Measurements from ENCODE around the gene CDH6.
"Not testable (repeated sequence)": the region's sequence is repeated elsewhere in the genome, so short reads cannot be mapped to it uniquely, and the experiment has no call there.

CDH6 gene

GRCh38 chr5:31334061-31334860 lies 140.8 kb downstream of the CDH6 start:
- DNase-seq = no peak

DNA sequence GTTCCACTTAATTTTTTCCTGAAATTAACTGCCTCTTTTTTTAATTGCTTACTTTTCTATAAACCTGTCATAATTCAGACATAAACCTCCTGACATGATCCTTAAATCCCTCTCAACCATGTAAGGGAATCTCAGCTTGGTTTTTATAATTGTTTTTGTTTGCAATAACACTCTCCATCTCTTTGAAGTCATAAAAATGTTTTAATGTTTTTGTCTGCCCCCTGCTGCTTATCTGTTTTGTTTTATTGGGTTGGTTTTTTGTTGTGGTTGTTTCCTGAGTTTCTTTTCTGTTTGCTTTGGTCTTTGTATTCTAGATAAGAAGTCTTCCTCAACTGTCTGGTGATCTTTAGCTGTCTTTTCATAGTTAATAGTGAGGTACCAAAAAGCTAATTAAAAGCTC lies 142.0 kb downstream of the CDH6 start:
- no peak for DNase-seq

- DNase-seq = no peak
Observed at GRCh38 chr5:31343946-31344345, 150.5 kb downstream of the CDH6 start.

DNA sequence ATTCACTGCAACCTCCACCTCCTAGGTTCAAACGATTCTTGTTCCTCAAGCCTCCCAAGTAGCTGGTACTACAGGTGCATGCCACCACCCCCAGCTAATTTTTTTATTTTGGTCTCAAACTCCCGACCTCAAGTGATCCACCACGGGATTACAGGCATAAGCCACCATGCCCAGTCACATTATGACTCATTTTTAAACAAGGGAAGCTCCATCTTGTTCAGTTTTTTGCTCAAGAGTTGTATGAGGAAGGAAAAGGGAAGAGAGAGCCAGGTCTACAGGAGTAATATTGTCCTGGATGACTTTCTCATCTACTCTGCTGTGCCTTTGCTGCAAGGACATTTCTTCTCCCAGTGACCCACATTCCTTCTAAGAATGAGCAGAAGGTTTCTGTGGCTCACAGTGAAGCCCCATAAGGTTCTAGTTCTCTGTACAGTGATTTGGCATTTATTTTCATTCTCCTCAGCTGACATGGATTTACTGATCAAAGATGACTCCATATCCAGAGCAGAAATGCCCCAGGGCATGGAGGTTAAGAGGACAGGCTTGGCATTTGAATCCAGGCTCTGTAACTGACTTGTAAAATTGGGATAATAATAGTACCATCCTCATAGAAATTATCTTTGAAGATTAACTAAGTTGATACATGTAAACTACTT lies 153.5 kb downstream of the CDH6 start:
- no peak for DNase-seq

DNA sequence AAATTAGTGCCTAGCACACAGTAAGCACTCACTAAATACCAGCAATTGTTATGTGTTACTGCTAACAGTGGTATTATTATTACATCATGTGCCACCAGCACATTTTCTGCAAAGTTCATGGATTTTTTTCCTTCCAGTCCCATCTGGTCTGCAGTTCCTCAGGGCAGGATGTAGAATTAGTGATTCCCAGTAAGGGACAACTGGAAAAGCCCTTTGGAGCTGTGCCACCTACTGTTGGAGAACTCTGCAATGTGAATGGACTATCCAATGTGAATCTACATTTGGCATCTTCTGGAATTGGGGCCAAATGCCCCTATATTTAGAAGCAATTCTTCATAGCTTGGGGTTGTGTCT lies 154.0 kb downstream of the CDH6 start:
- DNase-seq = no peak

GRCh38 chr5:31350395-31350794 lies 156.9 kb downstream of the CDH6 start:
- no peak for DNase-seq

- no peak for DNase-seq
Observed at GRCh38 chr5:31355337-31355736, 161.9 kb downstream of the CDH6 start.

GRCh38 chr5:31357038-31357437 lies 163.6 kb downstream of the CDH6 start:
- DNase-seq = no peak

- DNase-seq = no peak
Observed at GRCh38 chr5:31359839-31360238, 166.4 kb downstream of the CDH6 start.

- no peak for DNase-seq
Observed at GRCh38 chr5:31361234-31361633, 167.7 kb downstream of the CDH6 start.

DNA sequence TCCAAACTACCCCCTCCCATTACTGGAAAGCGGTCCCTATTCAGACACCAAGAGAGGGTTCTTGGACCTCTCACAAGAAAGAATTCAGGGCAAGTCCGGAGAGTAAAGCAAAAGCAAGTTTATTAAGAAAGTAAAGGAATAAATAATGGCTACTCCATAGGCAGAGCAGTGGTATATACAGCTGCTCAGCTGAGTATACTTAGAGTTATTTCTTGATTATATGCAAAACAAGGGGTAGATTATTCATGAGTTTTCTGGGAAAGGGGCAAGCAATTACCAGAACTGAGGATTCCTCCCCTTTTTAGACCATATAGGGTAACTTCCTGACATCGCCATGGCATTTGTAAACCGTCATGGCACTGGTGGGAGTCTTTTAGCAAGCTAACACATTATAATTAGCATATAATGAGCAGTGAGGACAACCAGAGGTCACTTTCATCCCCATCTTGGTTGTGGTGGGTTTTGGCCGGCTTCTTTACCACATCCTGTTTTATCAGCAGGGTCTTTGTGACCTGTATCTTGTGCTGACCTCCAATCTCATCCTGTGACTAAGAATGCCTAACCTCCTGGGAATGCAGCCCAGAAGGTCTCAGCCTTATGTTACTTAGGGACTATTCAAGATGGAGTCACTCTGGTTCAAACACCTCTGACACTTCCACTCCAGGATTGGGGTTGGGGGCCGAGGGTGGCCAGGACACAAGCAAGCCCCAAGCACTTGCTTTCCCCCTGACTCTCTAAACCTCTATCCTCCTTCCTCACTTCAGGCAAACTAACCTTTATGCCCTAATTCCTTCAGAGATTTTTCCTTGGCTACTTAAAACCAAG lies 168.4 kb downstream of the CDH6 start:
- not testable (repeated sequence) for DNase-seq

DNA sequence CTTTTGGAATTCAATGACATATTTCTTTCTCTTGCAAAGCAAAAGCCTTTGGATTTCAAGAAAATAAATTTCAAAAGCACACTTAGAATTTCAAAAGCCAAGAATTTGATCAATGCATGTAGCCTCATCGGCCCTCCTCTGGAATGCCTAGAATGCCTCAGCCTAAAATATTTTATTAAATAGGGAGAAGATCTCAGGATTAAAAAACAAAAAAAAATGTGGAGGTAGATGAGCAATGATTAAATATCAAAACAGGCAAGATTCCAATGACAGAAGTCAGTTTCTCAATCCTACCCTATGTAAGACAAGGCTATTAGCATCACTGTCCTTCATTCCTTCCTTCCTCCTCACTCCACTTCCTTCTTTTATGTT lies 169.0 kb downstream of the CDH6 start:
- no peak for DNase-seq

DNA sequence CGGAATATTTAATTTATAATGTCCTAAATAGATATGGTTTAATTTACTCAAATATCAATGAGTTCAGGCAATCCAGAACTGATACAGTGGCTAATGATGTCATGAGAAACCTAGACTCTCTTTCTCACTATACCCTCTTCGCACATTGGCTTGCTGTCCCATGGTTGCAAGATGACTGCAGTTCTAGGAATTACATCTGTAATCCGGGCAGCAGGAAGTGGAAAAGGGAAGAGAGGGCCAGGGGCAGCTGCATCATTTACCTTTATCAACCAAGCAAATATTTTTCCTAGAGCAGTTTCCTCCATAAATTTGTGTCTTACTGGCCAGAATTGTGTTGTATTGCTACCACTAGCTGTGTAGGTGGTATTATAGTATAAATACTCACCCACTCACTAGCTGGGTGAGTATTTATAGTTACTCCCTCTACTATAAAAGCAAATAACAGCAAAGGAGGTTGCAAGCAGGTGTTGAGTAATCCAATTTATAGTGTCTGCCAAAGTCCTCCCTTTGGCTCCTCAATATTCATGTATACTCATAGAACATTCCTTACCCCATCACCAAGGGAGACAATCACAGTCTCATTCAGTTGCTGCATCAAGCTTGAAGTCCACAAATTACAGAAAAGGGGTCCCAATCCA lies 169.6 kb downstream of the CDH6 start:
- DNase-seq = no peak

GRCh38 chr5:31364881-31365636 lies 171.6 kb downstream of the CDH6 start:
- DNase-seq = no peak

GRCh38 chr5:31365776-31366175 lies 172.3 kb downstream of the CDH6 start:
- no peak for DNase-seq

GRCh38 chr5:31366941-31367340 lies 173.5 kb downstream of the CDH6 start:
- DNase-seq = no peak

- DNase-seq = no peak
Observed at GRCh38 chr5:31372124-31372523, 178.6 kb downstream of the CDH6 start.

- no peak for DNase-seq
Observed at GRCh38 chr5:31375999-31376720, 182.7 kb downstream of the CDH6 start.

GRCh38 chr5:31377274-31377946 lies 183.9 kb downstream of the CDH6 start:
- DNase-seq = no peak

GRCh38 chr5:31378136-31378535 lies 184.7 kb downstream of the CDH6 start:
- no peak for DNase-seq

Data from activated CD4-positive, alpha-beta T cell treated with anti-CD3 and anti-CD28 coated beads for 4 hours (primary cell).